Uterus (tissue), 2 donors: Measurements from ENCODE around the gene FAM217B.
"Not testable (repeated sequence)": the region's sequence is repeated elsewhere in the genome, so short reads cannot be mapped to it uniquely, and the experiment has no call there.

Experiments
- POLR2A ChIP-seq, 2 donors: fragments of 450-650 bp; IDR thresholded peaks; one replicate each; pipeline ENCODE4 v1.6.1; 2016; ENCODE audit warnings: antibody characterized with exemption in 2 of 2, mild to moderate bottlenecking in 1 of 2, moderate library complexity in 1 of 2
- TF ChIP-seq, protein P1 (sequence below), 4 experiments: fragments of 200-600 bp in 2 of 4; fragments of 450-650 bp in 2 of 4; sonication (generic) in 2 of 4; IDR thresholded peaks; one replicate each; pipeline ENCODE4 v1.5.1; 2016 to 2019; ENCODE audit warnings: antibody characterized with exemption in 4 of 4, mild to moderate bottlenecking in 2 of 4, moderate library complexity in 1 of 4

- TF ChIP-seq POLR2A (IDR thresholded peaks at IDR 0.05) = not testable (repeated sequence)
- TF ChIP-seq, protein P1, sequence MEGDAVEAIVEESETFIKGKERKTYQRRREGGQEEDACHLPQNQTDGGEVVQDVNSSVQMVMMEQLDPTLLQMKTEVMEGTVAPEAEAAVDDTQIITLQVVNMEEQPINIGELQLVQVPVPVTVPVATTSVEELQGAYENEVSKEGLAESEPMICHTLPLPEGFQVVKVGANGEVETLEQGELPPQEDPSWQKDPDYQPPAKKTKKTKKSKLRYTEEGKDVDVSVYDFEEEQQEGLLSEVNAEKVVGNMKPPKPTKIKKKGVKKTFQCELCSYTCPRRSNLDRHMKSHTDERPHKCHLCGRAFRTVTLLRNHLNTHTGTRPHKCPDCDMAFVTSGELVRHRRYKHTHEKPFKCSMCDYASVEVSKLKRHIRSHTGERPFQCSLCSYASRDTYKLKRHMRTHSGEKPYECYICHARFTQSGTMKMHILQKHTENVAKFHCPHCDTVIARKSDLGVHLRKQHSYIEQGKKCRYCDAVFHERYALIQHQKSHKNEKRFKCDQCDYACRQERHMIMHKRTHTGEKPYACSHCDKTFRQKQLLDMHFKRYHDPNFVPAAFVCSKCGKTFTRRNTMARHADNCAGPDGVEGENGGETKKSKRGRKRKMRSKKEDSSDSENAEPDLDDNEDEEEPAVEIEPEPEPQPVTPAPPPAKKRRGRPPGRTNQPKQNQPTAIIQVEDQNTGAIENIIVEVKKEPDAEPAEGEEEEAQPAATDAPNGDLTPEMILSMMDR (IDR thresholded peaks at IDR 0.05) = not testable (repeated sequence)
These were observed 17.4 kb downstream of the FAM217B start for GRCh38 chr20:59957568-59957967.
